Liver (tissue), 9 donors: ENCODE measurements around the gene TRPM2. TPM values are rescaled to one million over a fixed set of nuclear protein-coding genes. Genes with fewer than 3 reads are reported as not detected.

Source experiments
- DNase-seq: peaks from one replicate; pipeline ENCODE4 v3.0.0-alpha.2; 2017; ENCODE audit warnings: low spot score
- H3K27ac ChIP-seq, 2 donors: one replicate each; pipeline ENCODE4 v1.7.0; 2013; ENCODE audit warnings: inconsistent platforms in 2 of 2, low read length in 2 of 2, control low read depth in 1 of 2, low read depth in 1 of 2, mild to moderate bottlenecking in 1 of 2
- H3K27me3 ChIP-seq, 4 donors: one replicate each; pipeline versions ENCODE4 v1.6.1 to v1.7.0; 2013; ENCODE audit warnings: low read length in 3 of 4, inconsistent platforms in 1 of 4, mild to moderate bottlenecking in 1 of 4, moderate library complexity in 1 of 4; ENCODE audit not compliant: control insufficient read depth in 4 of 4, insufficient read depth in 4 of 4
- H3K36me3 ChIP-seq, 4 donors: one replicate each; pipeline versions ENCODE4 v1.6.1 to v1.7.0; 2013; ENCODE audit warnings: low read length in 3 of 4, mild to moderate bottlenecking in 3 of 4, low read depth in 1 of 4, moderate library complexity in 1 of 4; ENCODE audit not compliant: control insufficient read depth in 4 of 4, insufficient read depth in 3 of 4
- H3K4me1 ChIP-seq, 4 donors: one replicate each; pipeline versions ENCODE4 v1.6.1 to v1.7.0; 2013; ENCODE audit warnings: low read length in 3 of 4, mild to moderate bottlenecking in 3 of 4, moderate library complexity in 1 of 4; ENCODE audit not compliant: control insufficient read depth in 4 of 4, insufficient read depth in 4 of 4
- H3K4me3 ChIP-seq, 3 donors: one replicate each; pipeline versions ENCODE4 v1.6.1 to v1.7.0; 2013; ENCODE audit warnings: low read length in 3 of 3, control low read depth in 1 of 3, low read depth in 1 of 3, mild to moderate bottlenecking in 1 of 3
- H3K9ac ChIP-seq, 2 donors: one replicate each; pipeline ENCODE4 v1.7.0; 2013; ENCODE audit warnings: low read length in 2 of 2, mild to moderate bottlenecking in 2 of 2, moderate library complexity in 2 of 2, control low read depth in 1 of 2, low read depth in 1 of 2
- H3K9me3 ChIP-seq, 4 donors: one replicate each; pipeline versions ENCODE4 v1.6.1 to v1.7.0; 2013; ENCODE audit warnings: low read length in 3 of 4; ENCODE audit not compliant: control insufficient read depth in 4 of 4
- ATF3 ChIP-seq: IDR thresholded peaks from 2 replicates; pipeline ENCODE4 v1.6.1; 2016; ENCODE audit warnings: antibody characterized with exemption
- EGR1 ChIP-seq, 2 donors: IDR thresholded peaks; 2 replicates each; pipeline ENCODE4 v1.6.1; 2016 to 2018; ENCODE audit warnings: antibody characterized with exemption in 2 of 2, low read depth in 2 of 2
- FOXA1 ChIP-seq: IDR thresholded peaks from 2 replicates; pipeline ENCODE4 v1.6.1; 2016; ENCODE audit warnings: antibody characterized with exemption
- FOXA2 ChIP-seq: IDR thresholded peaks from 2 replicates; pipeline ENCODE4 v1.6.1; 2016; ENCODE audit warnings: antibody characterized with exemption
- HNF4A ChIP-seq, 2 donors: conservative IDR thresholded peaks; 2 replicates each; pipeline ENCODE4 v1.6.1; 2016; ENCODE audit warnings: antibody characterized with exemption in 2 of 2, mild to moderate bottlenecking in 2 of 2
- HNF4G ChIP-seq: IDR thresholded peaks from 2 replicates; pipeline ENCODE4 v1.6.1; 2016; ENCODE audit warnings: antibody characterized with exemption
- JUND ChIP-seq, 2 donors: IDR thresholded peaks; 2 replicates each; pipeline ENCODE4 v1.6.1; 2016; ENCODE audit warnings: antibody characterized with exemption in 2 of 2
- MAX ChIP-seq: IDR thresholded peaks from 2 replicates; pipeline ENCODE4 v1.6.1; 2016; ENCODE audit warnings: antibody characterized with exemption
- NR2F2 ChIP-seq: IDR thresholded peaks from 2 replicates; pipeline ENCODE4 v1.6.1; 2016; ENCODE audit warnings: antibody characterized with exemption
- RAD21 ChIP-seq, 2 donors: IDR thresholded peaks; 2 replicates each; pipeline ENCODE4 v1.6.1; 2016; ENCODE audit warnings: antibody characterized with exemption in 2 of 2, mild to moderate bottlenecking in 2 of 2
- REST ChIP-seq: IDR thresholded peaks from 2 replicates; pipeline ENCODE4 v1.6.1; 2016; ENCODE audit warnings: antibody characterized with exemption, mild to moderate bottlenecking
- RXRA ChIP-seq, 2 donors: IDR thresholded peaks; 2 replicates each; pipeline ENCODE4 v1.6.1; 2017 to 2018; ENCODE audit warnings: antibody characterized with exemption in 2 of 2, mild to moderate bottlenecking in 1 of 2
- SP1 ChIP-seq: IDR thresholded peaks from 2 replicates; pipeline ENCODE4 v1.6.1; 2018; ENCODE audit warnings: antibody characterized with exemption, mild to moderate bottlenecking
- TAF1 ChIP-seq: conservative IDR thresholded peaks from 2 replicates; pipeline ENCODE4 v1.6.1; 2016; ENCODE audit warnings: antibody characterized with exemption, mild to moderate bottlenecking
- YY1 ChIP-seq: IDR thresholded peaks from 2 replicates; pipeline ENCODE4 v1.6.1; 2016; ENCODE audit warnings: antibody characterized with exemption, mild to moderate bottlenecking
- ZBTB33 ChIP-seq: IDR thresholded peaks from 2 replicates; pipeline ENCODE4 v1.6.1; 2016; ENCODE audit warnings: antibody characterized with exemption
- WGBS: extraction: QIAGEN DNeasy Blood & Tissue Kit; methylation state at CpG from one replicate; pipeline ENCODE4 v1.1.7; 2013; 5-methylcytosine and 5-hydroxymethylcytosine counted together
- polyA plus RNA-seq, 2 donors: library from polyadenylated mRNA; stranded (reverse) in 1 of 2; unstranded in 1 of 2; fragments of 200-250 nt in 1 of 2; fragments of >200 nt in 1 of 2; fragmentation: Nextera tagmentation in 1 of 2; extraction: Ambion mirVana in 1 of 2; gene quantifications; one replicate each; pipeline versions ENCODE4 v1.2.1 to v1.2.3, GENCODE V29; 2013 to 2015
- total RNA-seq, 2 donors: library from RNA; depleted of rRNA; stranded (reverse); fragments of >200 nt; gene quantifications; one replicate each; pipeline ENCODE4 v1.2.3, GENCODE V29; 2014
- donor health status: healthy.
- donor health status: healthy.
- donor health status: healthy.
- donor health status: healthy.
- donor health status: healthy.

Gene TRPM2
- total and polyA plus RNA-seq, 4 donors, result 0.43 to 1.3 (median 0.63) TPM

- Histone ChIP-seq H3K4me1 (peaks cover 0 to 9% (median 8%) of the 10 kb centered on the region in 4 donors), H3K27ac (no peak overlapping the region), H3K4me3 (no peak overlapping the region), H3K27me3 (no peaks in the 10 kb centered on the region), H3K9me3 (no peaks in the 10 kb centered on the region), H3K36me3 (peaks cover 0 to 21% (median 7%) of the 10 kb centered on the region in 4 donors), H3K9ac (no peak overlapping the region)
- TF ChIP-seq YY1, result no peak
- TF ChIP-seq ZBTB33, result no peak
- no peak for TF ChIP-seq REST
- TF ChIP-seq ATF3, result no peak
- TF ChIP-seq SP1, result no peak
- TF ChIP-seq FOXA2, result no peak
- no peak for TF ChIP-seq NR2F2
- no peak for TF ChIP-seq EGR1 (IDR thresholded peaks at IDR 0.05; ENCODE audit: low read depth in 2 of 2)
- no peak for TF ChIP-seq JUND (IDR thresholded peaks at IDR 0.05)
- TF ChIP-seq HNF4G, result no peak
- TF ChIP-seq TAF1, result no peak
- no peak for TF ChIP-seq MAX
- TF ChIP-seq RAD21 (IDR thresholded peaks at IDR 0.05), result no peak
- no peak for TF ChIP-seq RXRA (IDR thresholded peaks at IDR 0.05)
- no peak for DNase-seq
- 93% methylated on average over 26 of the region's 26 CpGs for WGBS
Measured at GRCh38 chr21:44334329-44335030, 18.9 kb upstream of the TRPM2 start.

GRCh38 chr21:44335266-44336059 is 18.0 kb upstream of the TRPM2 start:
- Histone ChIP-seq H3K4me3 (no peak overlapping the region), H3K27ac (no peak overlapping the region), H3K36me3 (peaks cover 0 to 21% (median 7%) of the 10 kb centered on the region in 4 donors), H3K9me3 (no peaks in the 10 kb centered on the region), H3K4me1 (peaks cover 0 to 17% (median 14%) of the 10 kb centered on the region in 4 donors), H3K27me3 (no peaks in the 10 kb centered on the region), H3K9ac (no peak overlapping the region)
- WGBS, result 95% methylated on average over 23 of the region's 24 CpGs
- no peak for DNase-seq
- no peak for TF ChIP-seq EGR1 (IDR thresholded peaks at IDR 0.05; ENCODE audit: low read depth in 2 of 2)
- TF ChIP-seq JUND (IDR thresholded peaks at IDR 0.05), result no peak
- no peak for TF ChIP-seq FOXA1
- TF ChIP-seq SP1, result no peak
- TF ChIP-seq RXRA (IDR thresholded peaks at IDR 0.05), result no peak
- TF ChIP-seq RAD21 (IDR thresholded peaks at IDR 0.05), result no peak
- no peak for TF ChIP-seq YY1
- TF ChIP-seq MAX, result no peak
- TF ChIP-seq HNF4A (conservative IDR thresholded peaks at IDR 0.05), result no peak
- no peak for TF ChIP-seq REST
- no peak for TF ChIP-seq ATF3
- no peak for TF ChIP-seq TAF1
- no peak for TF ChIP-seq ZBTB33
- TF ChIP-seq FOXA2, result no peak
- no peak for TF ChIP-seq HNF4G
